Measurements from ENCODE around the gene SARS1.

DNA sequence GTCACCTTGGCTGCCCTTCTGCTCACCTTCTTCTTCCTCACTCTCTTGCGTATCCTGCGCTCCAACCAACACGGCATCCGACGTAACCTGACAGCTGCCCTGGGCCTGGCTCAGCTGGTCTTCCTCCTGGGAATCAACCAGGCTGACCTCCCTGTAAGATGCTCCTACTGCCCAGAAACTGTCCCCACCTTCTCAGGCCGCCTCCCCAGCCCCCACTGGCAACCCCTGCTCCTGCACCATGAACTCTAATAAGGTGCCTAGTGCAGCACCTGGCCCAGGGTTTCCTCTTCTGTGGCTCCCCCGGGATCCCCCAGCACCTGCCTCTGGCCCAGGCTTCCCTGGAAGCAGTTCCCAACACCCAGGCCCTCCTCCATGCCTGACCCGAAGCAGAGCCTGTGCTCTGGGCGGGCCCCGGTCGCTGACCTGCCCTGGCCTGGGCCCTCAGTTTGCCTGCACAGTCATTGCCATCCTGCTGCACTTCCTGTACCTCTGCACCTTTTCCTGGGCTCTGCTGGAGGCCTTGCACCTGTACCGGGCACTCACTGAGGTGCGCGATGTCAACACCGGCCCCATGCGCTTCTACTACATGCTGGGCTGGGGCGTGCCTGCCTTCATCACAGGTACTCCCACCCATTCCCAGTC, 56.4 kb downstream of the SARS1 start:
- TF ChIP-seq, protein P1, sequence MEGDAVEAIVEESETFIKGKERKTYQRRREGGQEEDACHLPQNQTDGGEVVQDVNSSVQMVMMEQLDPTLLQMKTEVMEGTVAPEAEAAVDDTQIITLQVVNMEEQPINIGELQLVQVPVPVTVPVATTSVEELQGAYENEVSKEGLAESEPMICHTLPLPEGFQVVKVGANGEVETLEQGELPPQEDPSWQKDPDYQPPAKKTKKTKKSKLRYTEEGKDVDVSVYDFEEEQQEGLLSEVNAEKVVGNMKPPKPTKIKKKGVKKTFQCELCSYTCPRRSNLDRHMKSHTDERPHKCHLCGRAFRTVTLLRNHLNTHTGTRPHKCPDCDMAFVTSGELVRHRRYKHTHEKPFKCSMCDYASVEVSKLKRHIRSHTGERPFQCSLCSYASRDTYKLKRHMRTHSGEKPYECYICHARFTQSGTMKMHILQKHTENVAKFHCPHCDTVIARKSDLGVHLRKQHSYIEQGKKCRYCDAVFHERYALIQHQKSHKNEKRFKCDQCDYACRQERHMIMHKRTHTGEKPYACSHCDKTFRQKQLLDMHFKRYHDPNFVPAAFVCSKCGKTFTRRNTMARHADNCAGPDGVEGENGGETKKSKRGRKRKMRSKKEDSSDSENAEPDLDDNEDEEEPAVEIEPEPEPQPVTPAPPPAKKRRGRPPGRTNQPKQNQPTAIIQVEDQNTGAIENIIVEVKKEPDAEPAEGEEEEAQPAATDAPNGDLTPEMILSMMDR (IDR thresholded peaks at IDR 0.05) = no peak
- no peak for TF ChIP-seq POLR2A (IDR thresholded peaks at IDR 0.05)

Data from lower leg skin (tissue), 3 donors.